ENCODE results near the gene PIEZO1. TPM values are rescaled to one million over a fixed set of nuclear protein-coding genes. Genes with fewer than 3 reads are reported as not detected.

Gene PIEZO1
- total RNA-seq, 6 donors from 2014 or later: 107 to 535 (median 239) TPM

DNA sequence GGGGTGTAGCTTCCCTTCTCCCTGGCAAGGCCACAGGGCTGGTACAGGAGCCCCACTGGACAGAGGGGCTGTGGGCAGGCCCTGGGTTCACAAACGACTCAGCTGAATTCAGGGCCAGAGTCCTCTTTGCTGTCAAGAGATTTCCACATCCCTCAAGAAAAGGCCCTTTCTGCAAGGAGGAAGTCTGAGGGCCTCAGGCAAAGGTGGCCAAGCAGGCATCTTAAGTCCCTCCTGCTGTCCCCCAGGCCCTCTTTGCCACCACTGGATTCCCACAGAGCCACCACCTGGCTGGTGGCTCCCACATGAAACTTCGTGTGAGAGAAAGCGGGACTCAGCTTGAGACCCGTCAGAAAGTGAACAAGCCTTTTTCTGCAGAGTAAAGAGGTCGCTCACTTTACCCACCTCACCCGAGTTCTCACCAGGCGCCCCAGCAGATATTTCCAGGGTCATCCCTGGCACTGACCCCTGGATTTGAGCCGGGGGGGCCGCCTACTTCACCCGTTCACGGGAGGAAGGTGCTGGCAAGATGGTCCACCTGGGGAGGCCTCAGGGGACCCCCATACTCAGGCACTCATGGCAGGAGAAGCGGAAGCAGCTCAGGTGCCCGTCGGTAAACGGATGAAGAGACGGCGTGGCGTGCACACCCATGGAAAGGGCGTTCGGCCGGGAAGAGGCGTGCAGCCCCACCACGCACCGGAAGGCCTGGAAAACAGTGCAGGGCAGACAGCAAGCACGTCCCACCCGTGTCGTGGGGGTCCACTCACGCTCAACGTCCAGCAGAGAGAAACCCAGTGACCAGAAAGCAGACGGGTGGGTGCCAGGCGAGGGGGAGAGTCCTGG, 82.4 kb downstream of the PIEZO1 start:
- H3K27me3 ChIP-seq: no peaks in the 10 kb centered on the region
- H3K36me3 ChIP-seq: peaks cover 8 to 29% (median 22%) of the 10 kb centered on the region in 4 donors
- DNase-seq (peak in 1 of 2 donors; percentile 43), ATAC-seq (ENCODE audit: low FRiP score in 2 of 2) (no peak)
- peak overlapping the region; percentile 87 to 96 (median 92) for H3K27ac ChIP-seq
- TF ChIP-seq POLR2A (IDR thresholded peaks at IDR 0.05) (no peak), POLR2AphosphoS5 (IDR thresholded peaks at IDR 0.05) (no peak), EP300 (IDR thresholded peaks at IDR 0.05) (no peak)
- TF ChIP-seq, protein P1, sequence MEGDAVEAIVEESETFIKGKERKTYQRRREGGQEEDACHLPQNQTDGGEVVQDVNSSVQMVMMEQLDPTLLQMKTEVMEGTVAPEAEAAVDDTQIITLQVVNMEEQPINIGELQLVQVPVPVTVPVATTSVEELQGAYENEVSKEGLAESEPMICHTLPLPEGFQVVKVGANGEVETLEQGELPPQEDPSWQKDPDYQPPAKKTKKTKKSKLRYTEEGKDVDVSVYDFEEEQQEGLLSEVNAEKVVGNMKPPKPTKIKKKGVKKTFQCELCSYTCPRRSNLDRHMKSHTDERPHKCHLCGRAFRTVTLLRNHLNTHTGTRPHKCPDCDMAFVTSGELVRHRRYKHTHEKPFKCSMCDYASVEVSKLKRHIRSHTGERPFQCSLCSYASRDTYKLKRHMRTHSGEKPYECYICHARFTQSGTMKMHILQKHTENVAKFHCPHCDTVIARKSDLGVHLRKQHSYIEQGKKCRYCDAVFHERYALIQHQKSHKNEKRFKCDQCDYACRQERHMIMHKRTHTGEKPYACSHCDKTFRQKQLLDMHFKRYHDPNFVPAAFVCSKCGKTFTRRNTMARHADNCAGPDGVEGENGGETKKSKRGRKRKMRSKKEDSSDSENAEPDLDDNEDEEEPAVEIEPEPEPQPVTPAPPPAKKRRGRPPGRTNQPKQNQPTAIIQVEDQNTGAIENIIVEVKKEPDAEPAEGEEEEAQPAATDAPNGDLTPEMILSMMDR (IDR thresholded peaks at IDR 0.05): no peak
- WGBS, 2 donors: 77 to 84% methylated on average over 3 to 30 of the region's 31 CpGs
- peaks cover 70 to 91% (median 72%) of the 10 kb centered on the region in 4 donors for H3K4me1 ChIP-seq
- peak overlapping the region in 3 of 4 donors; percentile 23 to 98 (median 33) for H3K4me3 ChIP-seq
- H3K9me3 ChIP-seq: no peaks in the 10 kb centered on the region

DNA sequence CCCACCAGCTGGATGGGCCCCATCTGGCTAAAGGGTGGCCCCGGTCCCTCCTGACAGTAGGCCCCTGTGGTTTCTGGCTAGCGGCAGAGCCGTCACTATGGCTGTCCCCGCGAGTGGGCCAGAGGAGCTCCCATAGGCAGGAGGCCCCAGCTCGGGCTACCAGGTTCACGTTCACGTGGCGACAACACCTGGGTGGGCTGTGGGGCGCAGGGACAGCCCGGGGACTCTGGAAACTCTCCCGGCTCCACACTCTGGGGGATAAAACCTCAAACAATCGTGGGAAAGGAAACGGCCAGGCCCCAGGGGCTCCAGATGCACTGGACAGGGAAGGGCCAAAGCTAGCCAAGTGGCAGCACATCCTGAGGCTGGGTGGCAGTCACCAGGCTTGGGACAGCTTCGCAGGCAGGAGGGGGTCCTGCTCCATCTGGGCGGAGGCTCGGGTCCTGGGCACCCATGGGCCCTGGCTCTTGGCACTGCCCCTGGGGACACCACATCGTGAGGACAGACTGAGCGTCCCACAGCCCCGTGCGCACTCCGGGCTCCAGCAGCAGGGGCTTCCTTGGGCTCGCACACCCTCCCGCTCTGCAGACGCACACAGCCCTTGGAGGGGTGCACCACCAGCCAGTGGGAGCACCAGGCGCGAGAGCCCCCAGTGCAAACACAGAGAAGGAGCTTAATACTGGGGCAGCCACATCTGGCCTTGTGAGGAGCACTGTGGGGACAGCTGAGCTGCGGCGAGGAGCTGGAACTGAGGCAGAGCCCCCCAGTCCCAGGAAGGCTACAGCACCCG, 83.2 kb downstream of the PIEZO1 start:
- ATAC-seq (ENCODE audit: low FRiP score in 2 of 2) (no peak), DNase-seq (peak in 1 of 2 donors; percentile 75)
- H3K27ac ChIP-seq: peak overlapping the region; percentile 87 to 96 (median 92)
- no peaks in the 10 kb centered on the region for H3K9me3 ChIP-seq
- 48 to 81% methylated on average over 14 to 20 of the region's 30 CpGs for WGBS, 2 donors
- TF ChIP-seq POLR2AphosphoS5 (IDR thresholded peaks at IDR 0.05) (no peak), EP300 (IDR thresholded peaks at IDR 0.05) (no peak), POLR2A (IDR thresholded peaks at IDR 0.05) (no peak)
- TF ChIP-seq, protein P1 (IDR thresholded peaks at IDR 0.05): no peak
- H3K27me3 ChIP-seq: no peaks in the 10 kb centered on the region
- peaks cover 12 to 37% (median 30%) of the 10 kb centered on the region in 4 donors for H3K36me3 ChIP-seq
- peak overlapping the region in 3 of 4 donors; percentile 17 to 98 (median 35) for H3K4me3 ChIP-seq
- peaks cover 61 to 90% (median 69%) of the 10 kb centered on the region in 4 donors for H3K4me1 ChIP-seq

DNA sequence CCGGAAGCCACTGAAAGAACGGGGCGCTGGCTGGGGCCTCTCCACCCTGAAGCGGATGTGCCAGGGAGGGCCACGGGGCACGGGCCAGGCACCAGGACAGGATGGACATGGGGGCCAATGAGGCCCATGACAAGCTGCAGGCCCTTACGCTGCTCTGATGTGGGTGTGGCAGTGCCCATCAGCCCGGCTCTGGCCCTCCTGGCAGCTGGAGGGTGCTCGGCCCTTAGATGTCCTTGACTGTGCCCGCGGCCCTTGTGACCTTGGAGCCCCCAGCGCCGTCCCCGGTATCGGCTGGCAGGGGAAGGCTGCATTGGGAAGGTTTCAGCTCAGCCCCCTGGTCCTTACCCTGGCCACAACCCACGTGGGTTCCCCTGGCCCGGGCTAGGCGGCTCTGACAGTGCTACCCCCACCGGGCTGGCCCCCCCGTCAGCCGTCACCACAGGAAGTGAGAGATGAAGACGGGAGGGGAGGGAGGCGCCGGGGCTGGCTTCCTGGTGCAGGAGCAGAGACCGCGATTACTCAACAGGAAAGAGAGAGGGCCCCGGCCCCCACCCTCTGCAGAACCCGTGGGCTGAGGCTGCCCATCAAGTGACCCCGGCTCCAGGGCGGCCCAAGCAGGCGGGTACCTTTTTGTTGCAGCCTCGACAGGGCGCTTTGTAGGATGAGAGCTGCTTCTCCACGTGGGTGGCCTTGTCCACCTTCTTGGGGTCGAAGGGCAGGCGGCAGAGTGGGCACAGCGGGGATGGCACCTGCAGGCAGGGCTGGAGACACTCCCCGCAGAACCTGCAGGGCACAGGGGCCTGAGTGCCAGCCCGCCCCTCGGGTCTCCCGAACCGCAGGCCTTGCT, 84.2 kb downstream of the PIEZO1 start:
- peaks cover 60 to 87% (median 67%) of the 10 kb centered on the region in 4 donors for H3K4me1 ChIP-seq
- no peaks in the 10 kb centered on the region for H3K27me3 ChIP-seq
- H3K9me3 ChIP-seq: no peaks in the 10 kb centered on the region
- DNase-seq: peak; percentile 94 to 97
- TF ChIP-seq, protein P1 (IDR thresholded peaks at IDR 0.05): no peak
- no peak for TF ChIP-seq POLR2A (IDR thresholded peaks at IDR 0.05)
- TF ChIP-seq EP300 (IDR thresholded peaks at IDR 0.05): peak in 1 of 4 donors; percentile 51
- TF ChIP-seq POLR2AphosphoS5 (IDR thresholded peaks at IDR 0.05): peak; percentile 88 to 90
- peak overlapping the region; percentile 87 to 96 (median 92) for H3K27ac ChIP-seq
- H3K36me3 ChIP-seq: peaks cover 12 to 45% (median 37%) of the 10 kb centered on the region in 4 donors
- ATAC-seq (ENCODE audit: low FRiP score in 2 of 2): peak; percentile 82 to 86
- peak overlapping the region in 3 of 4 donors; percentile 17 to 98 (median 35) for H3K4me3 ChIP-seq
- WGBS, 2 donors: 32 to 44% methylated on average over 24 to 32 of the region's 42 CpGs

DNA sequence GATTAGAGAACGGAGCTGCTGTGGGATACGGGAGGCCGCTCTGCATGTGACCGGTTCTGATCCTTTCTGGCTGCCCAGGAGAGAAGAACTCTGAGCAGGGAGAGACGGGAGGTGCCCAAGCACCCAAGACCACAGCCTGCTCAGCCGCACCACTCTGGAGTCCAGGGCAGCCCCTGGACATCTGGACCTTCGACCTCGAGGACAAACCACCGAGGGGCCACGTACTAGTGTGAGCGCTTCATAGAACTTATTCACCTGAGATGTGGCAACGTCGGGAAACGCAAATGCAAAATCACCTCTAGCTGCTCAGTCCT, 84.7 kb downstream of the PIEZO1 start:
- 38 to 66% methylated on average over 3 to 14 of the region's 14 CpGs for WGBS, 2 donors
- DNase-seq: no peak
- Histone ChIP-seq H3K36me3 (peaks cover 12 to 45% (median 37%) of the 10 kb centered on the region in 4 donors), H3K4me3 (peak overlapping the region in 3 of 4 donors; percentile 17 to 98 (median 35)), H3K9me3 (no peaks in the 10 kb centered on the region), H3K27ac (peak overlapping the region; percentile 87 to 96 (median 92)), H3K27me3 (no peaks in the 10 kb centered on the region), H3K4me1 (peaks cover 56 to 82% (median 65%) of the 10 kb centered on the region in 4 donors)
- TF ChIP-seq POLR2AphosphoS5 (IDR thresholded peaks at IDR 0.05): no peak
- no peak for ATAC-seq (ENCODE audit: low FRiP score in 2 of 2)
